Suprapubic skin (tissue), 4 donors: ENCODE data around the gene UNC119. TPM values are rescaled to one million over a fixed set of nuclear protein-coding genes. Genes with fewer than 3 reads are reported as not detected.
A peak's percentile ranks its signal among the peaks of the same experiment; 100 is the strongest.

ENCODE experiments used
- DNase-seq, 2 donors: peaks; one replicate each; pipeline ENCODE4 v3.0.0-alpha.2; 2019; ENCODE audit warnings: low spot score in 2 of 2
- H3K27ac ChIP-seq: fragments of 200-600 bp; sonication (generic); one replicate; pipeline ENCODE4 v1.5.1; 2019
- H3K27me3 ChIP-seq: fragments of 200-600 bp; sonication (generic); one replicate; pipeline ENCODE4 v1.5.1; 2019
- H3K36me3 ChIP-seq: fragments of 200-600 bp; sonication (generic); one replicate; pipeline ENCODE4 v1.5.1; 2019
- H3K4me1 ChIP-seq: fragments of 200-600 bp; sonication (generic); one replicate; pipeline ENCODE4 v1.5.1; 2019
- H3K4me3 ChIP-seq: fragments of 200-600 bp; sonication (generic); one replicate; pipeline ENCODE4 v1.5.1; 2019; ENCODE audit warnings: mild to moderate bottlenecking
- H3K9me3 ChIP-seq: fragments of 200-600 bp; sonication (generic); one replicate; pipeline ENCODE4 v1.5.1; 2019
- EP300 ChIP-seq: sonication (generic); formaldehyde crosslinking; IDR thresholded peaks from one replicate; pipeline ENCODE4 v1.6.1; 2017; ENCODE audit warnings: antibody characterized with exemption
- POLR2A ChIP-seq, 2 donors: fragments of 450-650 bp; IDR thresholded peaks; one replicate each; pipeline ENCODE4 v1.6.1; 2017; ENCODE audit warnings: antibody characterized with exemption in 2 of 2, mild to moderate bottlenecking in 2 of 2, moderate library complexity in 2 of 2
- POLR2AphosphoS5 ChIP-seq, 3 donors: sonication (generic); formaldehyde crosslinking; IDR thresholded peaks; one replicate each; pipeline ENCODE4 v1.6.1; 2017; ENCODE audit warnings: antibody characterized with exemption in 3 of 3
- WGBS: methylation state at CpG from one replicate; pipeline ENCODE4 v1.1.5; 2018; 5-methylcytosine and 5-hydroxymethylcytosine counted together
- total RNA-seq, 4 donors: library from RNA; depleted of rRNA; stranded (reverse); fragments of >200 nt; gene quantifications; one replicate each; pipeline ENCODE4 v1.1.0, GENCODE V29; 2016
- TF ChIP-seq, protein P1 (sequence below), 2 donors: fragments of 200-600 bp in 1 of 2; fragments of 450-650 bp in 1 of 2; sonication (generic) in 1 of 2; IDR thresholded peaks; one replicate each; pipeline ENCODE4 v1.5.1; 2016 to 2019; ENCODE audit warnings: antibody characterized with exemption in 2 of 2, mild to moderate bottlenecking in 1 of 2, moderate library complexity in 1 of 2

UNC119 gene
- total RNA-seq, 4 donors from 2014 or later, result 29.0 to 36.2 (median 32.6) TPM

DNA sequence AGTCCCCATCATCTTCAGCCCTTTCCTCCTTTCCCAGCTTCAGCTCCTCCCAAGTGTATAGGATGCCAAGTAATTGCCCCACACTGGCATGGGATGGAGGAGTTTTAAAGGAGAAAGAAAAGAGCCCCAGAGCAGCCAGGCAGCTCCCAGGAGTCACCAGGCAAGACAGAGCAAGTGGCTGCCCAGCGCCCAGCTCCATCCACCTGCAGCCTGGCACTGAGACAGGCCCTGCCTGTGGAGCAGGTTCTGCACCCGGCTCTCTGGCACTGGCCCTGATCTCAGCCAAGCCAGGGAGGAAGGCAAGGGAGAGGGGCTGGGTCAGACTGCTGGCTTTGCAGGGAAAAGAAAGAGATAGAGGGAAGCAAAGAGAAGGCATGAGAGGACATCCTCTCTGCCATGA is 24.6 kb downstream of the UNC119 start:
- H3K27me3 ChIP-seq, result no peaks in the 10 kb centered on the region
- no peak overlapping the region for H3K4me3 ChIP-seq
- no peaks in the 10 kb centered on the region for H3K36me3 ChIP-seq
- no peaks in the 10 kb centered on the region for H3K9me3 ChIP-seq
- peaks cover 70% of the 10 kb centered on the region for H3K4me1 ChIP-seq
- DNase-seq, result no peak
- WGBS, result 33% methylated on average over 1 of the region's 2 CpGs
- TF ChIP-seq, protein P1, sequence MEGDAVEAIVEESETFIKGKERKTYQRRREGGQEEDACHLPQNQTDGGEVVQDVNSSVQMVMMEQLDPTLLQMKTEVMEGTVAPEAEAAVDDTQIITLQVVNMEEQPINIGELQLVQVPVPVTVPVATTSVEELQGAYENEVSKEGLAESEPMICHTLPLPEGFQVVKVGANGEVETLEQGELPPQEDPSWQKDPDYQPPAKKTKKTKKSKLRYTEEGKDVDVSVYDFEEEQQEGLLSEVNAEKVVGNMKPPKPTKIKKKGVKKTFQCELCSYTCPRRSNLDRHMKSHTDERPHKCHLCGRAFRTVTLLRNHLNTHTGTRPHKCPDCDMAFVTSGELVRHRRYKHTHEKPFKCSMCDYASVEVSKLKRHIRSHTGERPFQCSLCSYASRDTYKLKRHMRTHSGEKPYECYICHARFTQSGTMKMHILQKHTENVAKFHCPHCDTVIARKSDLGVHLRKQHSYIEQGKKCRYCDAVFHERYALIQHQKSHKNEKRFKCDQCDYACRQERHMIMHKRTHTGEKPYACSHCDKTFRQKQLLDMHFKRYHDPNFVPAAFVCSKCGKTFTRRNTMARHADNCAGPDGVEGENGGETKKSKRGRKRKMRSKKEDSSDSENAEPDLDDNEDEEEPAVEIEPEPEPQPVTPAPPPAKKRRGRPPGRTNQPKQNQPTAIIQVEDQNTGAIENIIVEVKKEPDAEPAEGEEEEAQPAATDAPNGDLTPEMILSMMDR (IDR thresholded peaks at IDR 0.05), result no peak
- TF ChIP-seq POLR2AphosphoS5 (IDR thresholded peaks at IDR 0.05) (no peak), EP300 (no peak), POLR2A (IDR thresholded peaks at IDR 0.05) (no peak)
- H3K27ac ChIP-seq, result peak overlapping the region; percentile 71

GRCh38 chr17:28527181-28527681 is 25.2 kb downstream of the UNC119 start:
- Histone ChIP-seq H3K4me3 (no peak overlapping the region), H3K27me3 (no peaks in the 10 kb centered on the region), H3K27ac (peak overlapping the region; percentile 71), H3K9me3 (no peaks in the 10 kb centered on the region), H3K4me1 (peaks cover 64% of the 10 kb centered on the region), H3K36me3 (no peaks in the 10 kb centered on the region)
- 83% methylated on average over 2 of the region's 2 CpGs for WGBS
- DNase-seq, result no peak
- TF ChIP-seq POLR2AphosphoS5 (IDR thresholded peaks at IDR 0.05) (no peak), EP300 (no peak), POLR2A (IDR thresholded peaks at IDR 0.05) (no peak)
- TF ChIP-seq, protein P1 (IDR thresholded peaks at IDR 0.05), result no peak

GRCh38 chr17:28526381-28526780 is 26.0 kb downstream of the UNC119 start:
- H3K4me1 ChIP-seq, result peaks cover 56% of the 10 kb centered on the region
- TF ChIP-seq POLR2A (IDR thresholded peaks at IDR 0.05), result no peak
- no peak for TF ChIP-seq EP300
- TF ChIP-seq, protein P1 (IDR thresholded peaks at IDR 0.05), result no peak
- TF ChIP-seq POLR2AphosphoS5 (IDR thresholded peaks at IDR 0.05), result no peak
- no peak for DNase-seq
- H3K36me3 ChIP-seq, result no peaks in the 10 kb centered on the region
- 56% methylated on average over 5 of the region's 8 CpGs for WGBS
- no peak overlapping the region for H3K27ac ChIP-seq
- H3K9me3 ChIP-seq, result no peaks in the 10 kb centered on the region
- H3K27me3 ChIP-seq, result no peaks in the 10 kb centered on the region
- no peak overlapping the region for H3K4me3 ChIP-seq

GRCh38 chr17:28524476-28525424 is 27.7 kb downstream of the UNC119 start:
- WGBS, result 84% methylated on average over 23 of the region's 25 CpGs
- Histone ChIP-seq H3K27ac (peak overlapping the region; percentile 29), H3K27me3 (no peaks in the 10 kb centered on the region), H3K4me1 (peaks cover 41% of the 10 kb centered on the region), H3K9me3 (no peaks in the 10 kb centered on the region), H3K4me3 (no peak overlapping the region), H3K36me3 (no peaks in the 10 kb centered on the region)
- TF ChIP-seq EP300, result no peak
- TF ChIP-seq POLR2AphosphoS5 (IDR thresholded peaks at IDR 0.05), result no peak
- TF ChIP-seq, protein P1 (IDR thresholded peaks at IDR 0.05), result no peak
- TF ChIP-seq POLR2A (IDR thresholded peaks at IDR 0.05), result no peak
- no peak for DNase-seq

DNA sequence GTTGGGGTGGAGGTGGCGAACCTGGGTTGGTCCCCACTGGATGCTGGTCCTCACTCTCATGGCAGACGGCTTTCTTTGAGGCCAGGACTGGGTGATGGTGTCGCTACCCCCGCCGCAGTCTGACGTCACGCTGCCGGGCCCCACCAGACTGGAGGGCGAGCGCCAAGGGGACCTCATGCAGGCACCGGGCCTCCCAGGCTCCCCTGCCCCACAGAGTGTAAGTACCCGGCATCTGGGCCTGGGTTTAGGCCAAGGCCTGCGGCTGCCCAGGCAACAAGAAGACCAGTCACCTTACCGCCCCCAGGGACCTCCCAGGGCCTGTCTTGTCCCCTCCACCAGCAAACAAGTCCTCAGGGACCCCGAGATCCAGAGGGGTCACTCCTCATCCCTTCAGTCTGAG is 28.5 kb downstream of the UNC119 start:
- H3K4me3 ChIP-seq, result no peak overlapping the region
- TF ChIP-seq, protein P1 (IDR thresholded peaks at IDR 0.05), result no peak
- TF ChIP-seq POLR2A (IDR thresholded peaks at IDR 0.05) (no peak), EP300 (no peak), POLR2AphosphoS5 (IDR thresholded peaks at IDR 0.05) (no peak)
- H3K27ac ChIP-seq, result no peak overlapping the region
- no peaks in the 10 kb centered on the region for H3K36me3 ChIP-seq
- no peaks in the 10 kb centered on the region for H3K27me3 ChIP-seq
- H3K9me3 ChIP-seq, result no peaks in the 10 kb centered on the region
- no peak for DNase-seq
- H3K4me1 ChIP-seq, result peaks cover 40% of the 10 kb centered on the region
- 92% methylated on average over 15 of the region's 15 CpGs for WGBS
